ENCODE measurements around the gene SLC6A6. TPM values are rescaled to one million over a fixed set of nuclear protein-coding genes. Genes with fewer than 3 reads are reported as not detected.

The SLC6A6 gene
- total RNA-seq, 1 donor from 2014 or later: 3.8 TPM

GRCh38 chr3:14378415-14378814 is 24.0 kb upstream of the SLC6A6 start:
- no peak for TF ChIP-seq CTCF (IDR thresholded peaks at IDR 0.05; ENCODE audit: insufficient read depth, low read length, poor library complexity, severe bottlenecking)
- DNase-seq (ENCODE audit: low read depth): no peak

GRCh38 chr3:14379843-14380242 is 22.6 kb upstream of the SLC6A6 start:
- TF ChIP-seq CTCF (IDR thresholded peaks at IDR 0.05; ENCODE audit: insufficient read depth, low read length, poor library complexity, severe bottlenecking): no peak
- no peak for DNase-seq (ENCODE audit: low read depth)
- no peaks in the 10 kb centered on the region for H3K36me3 ChIP-seq (ENCODE audit: control insufficient read depth, insufficient read depth, low read length)
- H3K4me3 ChIP-seq (ENCODE audit: low read depth, low read length): no peak overlapping the region
- no peaks in the 10 kb centered on the region for H3K27me3 ChIP-seq (ENCODE audit: control insufficient read depth, insufficient read depth, low read length)

More at GRCh38 chr3:14378415-14378814, 24.0 kb upstream of the SLC6A6 start:
- Histone ChIP-seq H3K27me3 (ENCODE audit: control insufficient read depth, insufficient read depth, low read length) (no peaks in the 10 kb centered on the region), H3K4me3 (ENCODE audit: low read depth, low read length) (no peak overlapping the region), H3K36me3 (ENCODE audit: control insufficient read depth, insufficient read depth, low read length) (no peaks in the 10 kb centered on the region)

GRCh38 chr3:14386254-14386653 is 16.2 kb upstream of the SLC6A6 start:
- no peak for DNase-seq (ENCODE audit: low read depth)
- Histone ChIP-seq H3K4me3 (ENCODE audit: low read depth, low read length) (no peak overlapping the region), H3K27me3 (ENCODE audit: control insufficient read depth, insufficient read depth, low read length) (peaks cover 7% of the 10 kb centered on the region), H3K36me3 (ENCODE audit: control insufficient read depth, insufficient read depth, low read length) (no peaks in the 10 kb centered on the region)
- TF ChIP-seq CTCF (IDR thresholded peaks at IDR 0.05; ENCODE audit: insufficient read depth, low read length, poor library complexity, severe bottlenecking): no peak

- DNase-seq (ENCODE audit: low read depth): no peak
- Histone ChIP-seq H3K36me3 (ENCODE audit: control insufficient read depth, insufficient read depth, low read length) (no peaks in the 10 kb centered on the region), H3K4me3 (ENCODE audit: low read depth, low read length) (no peak overlapping the region), H3K27me3 (ENCODE audit: control insufficient read depth, insufficient read depth, low read length) (peaks cover 7% of the 10 kb centered on the region)
- TF ChIP-seq CTCF (IDR thresholded peaks at IDR 0.05; ENCODE audit: insufficient read depth, low read length, poor library complexity, severe bottlenecking): no peak
Measured at GRCh38 chr3:14388201-14388600, 14.2 kb upstream of the SLC6A6 start.

GRCh38 chr3:14389166-14389606 is 13.2 kb upstream of the SLC6A6 start:
- no peak for DNase-seq (ENCODE audit: low read depth)
- Histone ChIP-seq H3K4me3 (ENCODE audit: low read depth, low read length) (no peak overlapping the region), H3K36me3 (ENCODE audit: control insufficient read depth, insufficient read depth, low read length) (no peaks in the 10 kb centered on the region), H3K27me3 (ENCODE audit: control insufficient read depth, insufficient read depth, low read length) (peaks cover 7% of the 10 kb centered on the region)
- no peak for TF ChIP-seq CTCF (IDR thresholded peaks at IDR 0.05; ENCODE audit: insufficient read depth, low read length, poor library complexity, severe bottlenecking)

- H3K36me3 ChIP-seq (ENCODE audit: control insufficient read depth, insufficient read depth, low read length): no peaks in the 10 kb centered on the region
- H3K27me3 ChIP-seq (ENCODE audit: control insufficient read depth, insufficient read depth, low read length): peaks cover 7% of the 10 kb centered on the region
- no peak for TF ChIP-seq CTCF (IDR thresholded peaks at IDR 0.05; ENCODE audit: insufficient read depth, low read length, poor library complexity, severe bottlenecking)
- no peak overlapping the region for H3K4me3 ChIP-seq (ENCODE audit: low read depth, low read length)
- DNase-seq (ENCODE audit: low read depth): no peak
Measured at GRCh38 chr3:14389716-14390115, 12.7 kb upstream of the SLC6A6 start.
